Coronary artery (tissue), 2 donors: ENCODE data around the gene ING3.

Source experiments
- DNase-seq: peaks from one replicate; pipeline ENCODE4 v3.0.0-alpha.2; 2017; ENCODE audit warnings: low spot score
- H3K27ac ChIP-seq, 2 donors: fragments of 200-600 bp; sonication (generic); one replicate each; pipeline ENCODE4 v1.5.1; 2016 to 2019
- H3K4me3 ChIP-seq: fragments of 200-600 bp; sonication (generic); 2 replicates; pipeline ENCODE4 v1.5.1; 2016; ENCODE audit warnings: mild to moderate bottlenecking, moderate library complexity
- CTCF ChIP-seq: fragments of 200-600 bp; sonication (generic); IDR thresholded peaks from one replicate; pipeline ENCODE4 v1.5.1; 2019; ENCODE audit warnings: antibody characterized with exemption

Gene ING3

GRCh38 chr7:121012170-121012874, 61.7 kb downstream of the ING3 start:
- no peak for DNase-seq
- H3K4me3 ChIP-seq, result no peak overlapping the region
- H3K27ac ChIP-seq, result no peak overlapping the region
- TF ChIP-seq CTCF, result no peak

GRCh38 chr7:121012919-121013318, 62.3 kb downstream of the ING3 start:
- H3K27ac ChIP-seq, result no peak overlapping the region
- TF ChIP-seq CTCF, result no peak
- no peak for DNase-seq
- H3K4me3 ChIP-seq, result no peak overlapping the region

- DNase-seq, result no peak
- no peak for TF ChIP-seq CTCF
- Histone ChIP-seq H3K27ac (peak overlapping the region; percentile 40 to 42), H3K4me3 (no peak overlapping the region)
These were observed 65.0 kb downstream of the ING3 start for GRCh38 chr7:121015560-121015959.

GRCh38 chr7:121016966-121017365, 66.4 kb downstream of the ING3 start:
- no peak for DNase-seq
- Histone ChIP-seq H3K27ac (peak overlapping the region; percentile 85 to 87), H3K4me3 (no peak overlapping the region)
- no peak for TF ChIP-seq CTCF

- TF ChIP-seq CTCF, result no peak
- H3K27ac ChIP-seq, result peak overlapping the region; percentile 85 to 87
These were observed 67.0 kb downstream of the ING3 start for GRCh38 chr7:121017586-121017985.

GRCh38 chr7:121019018-121019417, 68.4 kb downstream of the ING3 start:
- TF ChIP-seq CTCF, result no peak
- peak overlapping the region; percentile 55 to 84 for H3K27ac ChIP-seq
- DNase-seq, result no peak
- no peak overlapping the region for H3K4me3 ChIP-seq

More at GRCh38 chr7:121017586-121017985, 67.0 kb downstream of the ING3 start:
- no peak for DNase-seq
- H3K4me3 ChIP-seq, result no peak overlapping the region

GRCh38 chr7:121020249-121020988, 69.8 kb downstream of the ING3 start:
- peak overlapping the region; percentile 55 to 84 for H3K27ac ChIP-seq
- TF ChIP-seq CTCF, result no peak

More at GRCh38 chr7:121020249-121020988, 69.8 kb downstream of the ING3 start:
- no peak overlapping the region for H3K4me3 ChIP-seq
- DNase-seq, result no peak
